ENCODE data around the gene SCAPER.

- TF ChIP-seq CTCF (IDR thresholded peaks at IDR 0.05; ENCODE audit: low read depth, low read length): no peak
- TF ChIP-seq EZH2phosphoT487 (IDR thresholded peaks at IDR 0.05; ENCODE audit: low read depth): no peak
These were observed 371.1 kb downstream of the SCAPER start for GRCh38 chr15:76533995-76534394.

Data from OCI-LY3 (cell line).